ENCODE results near the gene UPF3B.
"Not testable (repeated sequence)": the region's sequence is repeated elsewhere in the genome, so short reads cannot be mapped to it uniquely, and the experiment has no call there.

Gene UPF3B, protein sequence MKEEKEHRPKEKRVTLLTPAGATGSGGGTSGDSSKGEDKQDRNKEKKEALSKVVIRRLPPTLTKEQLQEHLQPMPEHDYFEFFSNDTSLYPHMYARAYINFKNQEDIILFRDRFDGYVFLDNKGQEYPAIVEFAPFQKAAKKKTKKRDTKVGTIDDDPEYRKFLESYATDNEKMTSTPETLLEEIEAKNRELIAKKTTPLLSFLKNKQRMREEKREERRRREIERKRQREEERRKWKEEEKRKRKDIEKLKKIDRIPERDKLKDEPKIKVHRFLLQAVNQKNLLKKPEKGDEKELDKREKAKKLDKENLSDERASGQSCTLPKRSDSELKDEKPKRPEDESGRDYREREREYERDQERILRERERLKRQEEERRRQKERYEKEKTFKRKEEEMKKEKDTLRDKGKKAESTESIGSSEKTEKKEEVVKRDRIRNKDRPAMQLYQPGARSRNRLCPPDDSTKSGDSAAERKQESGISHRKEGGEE

GRCh38 chrX:119852382-119853353 lies at the start of gene UPF3B:
TSS of gene UPF3B (minus strand) at chrX:119852963. CDS start at chrX:119852928, 35 bp downstream.
- DNase-seq = peak; percentile 95

DNA sequence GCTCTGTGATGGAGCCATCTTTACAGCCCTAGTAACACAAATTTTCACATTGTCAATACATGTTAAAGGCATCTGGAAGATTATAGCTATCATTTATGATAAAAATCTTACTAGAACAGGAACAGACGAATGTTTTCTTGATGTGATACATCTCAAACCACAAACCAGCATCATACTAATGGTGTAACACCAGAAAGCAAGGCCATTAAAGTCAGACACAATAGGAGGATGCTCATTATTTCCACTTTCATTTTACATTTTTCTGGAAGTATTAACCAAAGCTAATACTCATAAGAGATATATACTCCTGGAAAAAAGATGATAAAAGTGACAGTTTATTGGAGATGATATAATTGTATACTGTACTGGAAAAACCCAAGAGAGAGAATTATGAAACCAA lies 48.2 kb upstream of the UPF3B start:
- DNase-seq = no peak

DNA sequence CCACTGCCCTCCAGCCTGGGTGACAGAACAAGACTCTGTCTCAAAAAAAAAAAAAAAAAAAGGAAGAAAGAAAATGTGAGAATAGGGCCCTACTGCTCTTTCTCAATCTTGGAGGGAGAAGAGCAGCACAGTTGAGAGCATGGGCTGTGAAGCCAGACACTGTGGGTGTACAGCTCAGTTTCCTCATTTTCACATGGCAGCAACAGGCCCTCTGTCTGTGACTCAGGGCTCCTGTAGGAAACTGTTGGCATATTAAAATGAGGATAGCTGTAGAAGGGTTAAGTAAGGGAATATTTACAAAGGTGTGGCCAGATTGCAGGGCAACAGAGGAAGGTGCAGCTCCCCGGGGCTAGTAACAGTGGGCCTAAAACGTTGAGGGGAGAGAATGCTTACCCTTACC lies 46.4 kb upstream of the UPF3B start:
- no peak for DNase-seq

- no peak for DNase-seq
Observed at GRCh38 chrX:119895843-119896326, 43.1 kb upstream of the UPF3B start, which contains the start of gene AKAP14. TSS of gene AKAP14 (plus strand) at chrX:119895893. CDS start at chrX:119903224, 7,331 bp downstream.

DNA sequence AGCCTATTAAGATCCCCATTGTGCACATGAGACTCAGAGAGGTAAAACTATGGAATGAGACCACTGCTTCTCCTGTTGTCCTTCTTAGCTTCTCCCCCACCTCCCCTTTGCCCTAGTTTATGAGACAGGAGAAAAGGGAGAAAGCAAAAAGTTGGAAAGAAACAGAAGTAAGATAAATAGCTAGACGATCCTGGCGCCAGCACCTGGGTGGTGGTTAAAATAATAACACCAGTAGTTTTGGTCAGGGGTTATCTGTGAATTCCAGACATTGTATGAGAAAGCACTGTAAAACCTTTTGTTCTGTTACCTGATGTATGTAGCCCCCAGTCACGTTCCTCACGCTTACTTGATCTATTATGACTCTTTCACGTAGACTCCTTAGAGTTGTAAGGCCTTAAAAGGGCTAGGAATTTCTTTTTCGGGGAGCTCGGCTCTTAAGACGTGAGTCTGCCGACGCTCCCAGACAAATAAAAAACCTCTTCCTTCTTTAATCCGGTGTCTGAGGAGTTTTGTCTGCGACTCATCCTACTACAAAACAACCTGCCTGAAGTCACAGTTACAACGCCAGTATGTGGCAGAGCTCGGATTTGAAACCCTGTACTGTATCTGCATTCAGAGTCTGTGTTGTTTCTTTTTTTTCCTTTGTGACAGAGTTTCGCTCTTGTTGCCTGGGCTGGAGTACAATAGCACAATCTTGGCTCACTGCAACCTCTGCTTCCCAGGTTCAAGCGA lies 39.4 kb upstream of the UPF3B start:
- DNase-seq = not testable (repeated sequence)

DNA sequence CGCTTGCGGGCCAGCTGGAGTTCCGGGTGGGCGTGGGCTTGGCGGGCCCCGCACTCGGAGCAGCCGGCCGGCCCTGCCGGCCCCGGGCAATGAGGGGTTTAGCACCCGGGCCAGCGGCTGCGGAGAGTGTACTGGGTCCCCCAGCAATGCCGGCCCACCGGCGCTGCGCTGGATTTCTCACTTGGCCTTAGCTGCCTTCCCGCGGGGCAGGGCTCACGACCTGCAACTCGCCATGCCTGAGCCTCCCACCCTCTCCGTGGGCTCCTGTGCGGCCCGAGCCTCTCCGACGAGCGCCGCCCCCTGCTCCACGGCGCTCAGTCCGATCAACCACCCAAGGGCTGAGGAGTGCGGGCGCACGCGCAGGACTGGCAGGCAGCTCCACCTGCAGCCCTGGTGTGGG lies 37.9 kb upstream of the UPF3B start:
- DNase-seq = not testable (repeated sequence)

DNA sequence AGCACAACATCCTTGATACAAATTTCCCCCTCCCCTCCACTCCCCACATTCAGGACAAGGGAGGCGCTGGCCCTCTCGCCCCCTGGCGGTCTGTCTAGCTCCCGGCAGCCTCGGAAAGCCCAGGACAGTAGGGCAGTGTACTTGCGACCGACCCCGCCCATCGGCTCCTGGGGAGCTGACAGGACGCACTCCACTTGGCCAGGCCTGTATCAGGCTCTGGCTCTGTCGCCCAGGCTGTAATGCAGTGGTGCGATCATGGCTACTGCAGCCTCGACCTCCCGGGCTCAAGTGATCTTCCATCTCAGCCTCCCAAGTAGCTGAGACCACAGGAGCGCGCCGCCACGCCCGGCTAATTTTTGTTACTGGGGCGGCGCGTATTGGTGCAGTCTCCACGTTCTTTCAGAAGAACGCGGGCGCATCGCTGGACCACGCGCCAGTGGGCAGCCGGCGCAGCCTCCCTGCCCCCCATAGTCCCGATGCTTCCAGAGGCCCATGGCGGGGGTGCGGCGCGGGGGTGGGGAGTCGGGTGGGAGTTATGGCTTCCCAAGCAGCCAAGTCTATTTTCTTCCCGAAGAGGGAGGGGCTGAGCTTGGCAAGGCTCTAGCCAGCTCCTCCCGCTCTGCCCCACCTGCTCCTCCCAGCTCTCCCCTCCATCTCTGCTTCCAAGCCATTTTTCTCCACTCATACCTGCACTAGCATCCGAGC lies 35.1 kb upstream of the UPF3B start:
- DNase-seq = peak; percentile 5

- no peak for DNase-seq
Observed at GRCh38 chrX:119885554-119886428, 33.0 kb upstream of the UPF3B start.

- no peak for DNase-seq
Observed at GRCh38 chrX:119880552-119881437, 28.0 kb upstream of the UPF3B start.

DNA sequence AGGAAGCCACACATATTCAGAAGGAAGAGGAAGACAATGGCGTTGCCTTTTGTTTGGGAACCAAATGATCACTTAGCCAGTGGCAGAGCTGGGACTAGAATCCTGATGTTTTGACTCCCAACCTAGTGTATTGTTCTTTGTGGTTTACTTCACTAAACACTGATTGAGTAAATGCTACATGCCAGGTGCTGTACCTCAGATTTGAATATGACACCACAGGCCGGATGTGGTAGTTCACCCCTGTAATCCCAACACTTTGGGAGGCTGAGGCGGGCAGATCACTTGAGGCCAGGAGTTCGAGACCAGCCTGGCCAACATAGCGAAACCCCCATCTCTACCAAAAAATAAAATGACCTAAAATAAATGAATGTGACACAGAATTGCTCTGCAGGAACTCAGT lies 27.3 kb upstream of the UPF3B start:
- no peak for DNase-seq

DNA sequence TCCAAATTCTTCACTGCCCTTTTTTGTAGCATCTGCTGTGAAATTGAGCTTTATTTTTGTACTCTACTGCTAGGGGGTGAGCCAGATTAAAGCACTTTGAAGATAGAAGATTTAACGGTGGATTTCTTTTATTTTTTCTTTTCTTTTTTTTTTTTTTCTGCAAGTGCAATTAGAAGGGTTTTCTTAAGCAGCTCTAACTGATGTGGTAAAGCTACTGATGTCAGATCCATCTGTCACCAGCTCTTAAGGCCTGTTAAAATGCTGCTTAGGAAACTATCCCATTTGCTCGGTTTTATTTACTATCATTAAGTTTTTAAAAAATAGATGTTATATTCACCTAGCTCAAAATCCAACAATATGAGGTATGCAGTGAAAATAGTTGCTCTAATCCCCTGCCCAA lies 26.0 kb upstream of the UPF3B start:
- no peak for DNase-seq

DNA sequence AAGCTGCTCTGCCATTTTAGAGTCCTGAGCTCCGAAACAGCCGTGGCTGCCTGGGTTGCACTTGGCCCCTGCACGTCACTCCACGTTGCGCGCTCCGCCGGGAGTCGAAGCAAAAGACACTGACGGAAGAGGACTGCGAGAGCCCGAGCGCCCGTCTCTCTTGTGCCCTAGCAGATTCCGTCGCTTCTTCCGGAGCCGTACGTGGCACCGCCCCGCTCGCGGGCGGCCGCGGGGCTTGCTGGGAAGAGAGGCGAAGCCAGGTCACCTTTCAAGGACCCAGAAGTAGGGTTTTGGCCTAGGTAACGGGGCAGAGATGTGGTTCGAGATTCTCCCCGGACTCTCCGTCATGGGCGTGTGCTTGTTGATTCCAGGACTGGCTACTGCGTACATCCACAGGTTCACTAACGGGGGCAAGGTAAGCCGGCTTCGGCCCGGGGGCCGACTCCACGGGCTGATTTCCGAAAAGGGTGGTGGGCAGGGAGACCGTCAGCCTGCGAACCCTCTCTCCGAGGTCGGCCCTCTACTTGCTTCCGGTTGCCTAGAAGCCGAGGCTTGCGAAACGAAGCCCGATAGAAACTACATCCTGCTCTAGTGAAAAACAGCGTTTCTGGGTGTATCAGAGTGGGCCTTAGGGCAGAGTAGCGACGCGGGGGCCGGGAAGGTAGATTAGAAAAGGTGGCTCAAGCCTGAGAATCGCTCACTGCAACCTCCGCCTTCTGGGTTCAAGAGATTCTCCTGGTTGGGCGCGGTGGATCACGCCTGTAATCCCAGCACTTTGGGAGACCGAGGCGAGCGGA lies 19.0 kb upstream of the UPF3B start, which contains the start of the genes NDUFA1 and RNF113A:
Gene NDUFA1, plus strand, starts transcription at position 234 of the 797 bp plus-strand sequence. Its CDS starts 80 bp downstream, at position 314.
Gene RNF113A, minus strand, starts transcription at position 135 of the 797 bp plus-strand sequence. Its CDS starts 120 bp downstream, at position 15.
- peak; percentile 83 for DNase-seq

GRCh38 chrX:119871245-119871598 lies 18.5 kb upstream of the UPF3B start:
- DNase-seq = no peak

GRCh38 chrX:119870626-119871131 lies 17.9 kb upstream of the UPF3B start:
- DNase-seq = no peak

DNA sequence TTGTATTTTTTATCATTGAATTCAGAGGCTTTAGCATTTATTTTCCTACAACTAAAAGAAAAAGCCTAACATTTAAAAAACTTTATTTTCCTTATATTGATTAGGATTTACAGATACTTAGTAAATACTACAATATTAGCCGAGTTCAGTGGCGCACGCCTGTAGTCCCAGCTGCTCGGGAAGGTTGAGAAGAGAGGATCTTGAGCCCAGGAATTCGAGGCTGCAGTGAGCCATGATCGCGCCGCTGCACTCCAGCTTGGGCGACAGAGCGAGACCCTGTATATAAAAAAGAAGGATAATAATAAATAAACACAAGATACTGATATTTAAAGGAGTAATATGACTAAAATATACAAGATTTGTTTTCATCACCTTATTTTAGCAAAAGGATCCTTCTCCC lies 681 bp upstream of the UPF3B start:
- peak; percentile 18 for DNase-seq

GRCh38 chrX:119833905-119834304 lies 18.9 kb downstream of the UPF3B start:
- DNase-seq = no peak

GRCh38 chrX:119828446-119828845 lies 24.3 kb downstream of the UPF3B start:
- DNase-seq = no peak

- DNase-seq = no peak
Observed at GRCh38 chrX:119826399-119826959, 26.3 kb downstream of the UPF3B start.

All from midbrain (tissue), 1 donor.